ENCODE data around the gene FOXM1.

Gene FOXM1

GRCh38 chr12:2858944-2859421 lies 18.0 kb downstream of the FOXM1 start:
- H3K9ac ChIP-seq, result no peak overlapping the region
- TF ChIP-seq CTCF (IDR thresholded peaks at IDR 0.05), result no peak
- H3K4me3 ChIP-seq (ENCODE audit: low read depth, low read length), result no peak overlapping the region
- H3K79me2 ChIP-seq, result no peaks in the 10 kb centered on the region
- no peaks in the 10 kb centered on the region for H3K4me1 ChIP-seq
- peak overlapping the region; percentile 29 for H3K27ac ChIP-seq
- H3K27me3 ChIP-seq (ENCODE audit: control insufficient read depth, insufficient read depth, low read length), result no peaks in the 10 kb centered on the region
- H3K4me2 ChIP-seq (ENCODE audit: low read length), result no peak overlapping the region
- H3K9me3 ChIP-seq (ENCODE audit: control insufficient read depth, low read length), result no peaks in the 10 kb centered on the region
- H2AFZ ChIP-seq, result no peak overlapping the region
- H3K36me3 ChIP-seq (ENCODE audit: control insufficient read depth, insufficient read depth, low read length), result no peaks in the 10 kb centered on the region

- Histone ChIP-seq H3K79me2 (no peaks in the 10 kb centered on the region), H3K4me1 (no peaks in the 10 kb centered on the region), H3K9ac (no peak overlapping the region), H3K27me3 (ENCODE audit: control insufficient read depth, insufficient read depth, low read length) (no peaks in the 10 kb centered on the region), H3K4me3 (ENCODE audit: low read depth, low read length) (no peak overlapping the region), H3K4me2 (ENCODE audit: low read length) (no peak overlapping the region), H2AFZ (no peak overlapping the region), H3K9me3 (ENCODE audit: control insufficient read depth, low read length) (no peaks in the 10 kb centered on the region), H3K27ac (no peak overlapping the region), H3K36me3 (ENCODE audit: control insufficient read depth, insufficient read depth, low read length) (no peaks in the 10 kb centered on the region)
- TF ChIP-seq CTCF (IDR thresholded peaks at IDR 0.05), result no peak
Measured at GRCh38 chr12:2858334-2858733, 18.6 kb downstream of the FOXM1 start.

- no peaks in the 10 kb centered on the region for H3K9me3 ChIP-seq (ENCODE audit: control insufficient read depth, low read length)
Measured at GRCh38 chr12:2857576-2857975, 19.4 kb downstream of the FOXM1 start.

GRCh38 chr12:2857021-2857431 lies 19.9 kb downstream of the FOXM1 start, which contains the start of gene TEX52:
Gene TEX52 (minus strand): TSS chr12:2857039. CDS start chr12:2857026, 13 bp downstream.
- Histone ChIP-seq H3K4me3 (ENCODE audit: low read depth, low read length) (no peak within 1 kb of the TSS), H3K79me2 (no peaks in the 10 kb centered on the region), H3K36me3 (ENCODE audit: control insufficient read depth, insufficient read depth, low read length) (no peaks in the 10 kb centered on the region), H3K9ac (no peak within 1 kb of the TSS), H3K9me3 (ENCODE audit: control insufficient read depth, low read length) (no peaks in the 10 kb centered on the region), H2AFZ (no peak within 1 kb of the TSS), H3K27ac (no peak within 1 kb of the TSS), H3K4me2 (ENCODE audit: low read length) (no peak within 1 kb of the TSS), H3K27me3 (ENCODE audit: control insufficient read depth, insufficient read depth, low read length) (no peaks in the 10 kb centered on the region), H3K4me1 (no peaks in the 10 kb centered on the region)
- no peak for TF ChIP-seq CTCF (IDR thresholded peaks at IDR 0.05)

More at GRCh38 chr12:2857576-2857975, 19.4 kb downstream of the FOXM1 start:
- H3K4me1 ChIP-seq, result no peaks in the 10 kb centered on the region
- no peak overlapping the region for H3K9ac ChIP-seq
- no peak for TF ChIP-seq CTCF (IDR thresholded peaks at IDR 0.05)
- H3K79me2 ChIP-seq, result no peaks in the 10 kb centered on the region
- no peak overlapping the region for H3K4me3 ChIP-seq (ENCODE audit: low read depth, low read length)
- H3K27me3 ChIP-seq (ENCODE audit: control insufficient read depth, insufficient read depth, low read length), result no peaks in the 10 kb centered on the region
- no peak overlapping the region for H3K27ac ChIP-seq
- no peak overlapping the region for H3K4me2 ChIP-seq (ENCODE audit: low read length)
- H2AFZ ChIP-seq, result no peak overlapping the region
- no peaks in the 10 kb centered on the region for H3K36me3 ChIP-seq (ENCODE audit: control insufficient read depth, insufficient read depth, low read length)

GRCh38 chr12:2856051-2856450 lies 20.9 kb downstream of the FOXM1 start:
- Histone ChIP-seq H3K36me3 (ENCODE audit: control insufficient read depth, insufficient read depth, low read length) (no peaks in the 10 kb centered on the region), H3K9me3 (ENCODE audit: control insufficient read depth, low read length) (no peaks in the 10 kb centered on the region), H3K4me2 (ENCODE audit: low read length) (no peak overlapping the region), H3K27ac (no peak overlapping the region), H2AFZ (no peak overlapping the region), H3K4me3 (ENCODE audit: low read depth, low read length) (no peak overlapping the region), H3K9ac (no peak overlapping the region), H3K4me1 (no peaks in the 10 kb centered on the region), H3K27me3 (ENCODE audit: control insufficient read depth, insufficient read depth, low read length) (no peaks in the 10 kb centered on the region), H3K79me2 (no peaks in the 10 kb centered on the region)
- no peak for TF ChIP-seq CTCF (IDR thresholded peaks at IDR 0.05)

Measured in parathyroid adenoma (tissue), 2 donors.